CD4-positive, alpha-beta T cell (primary cell): ENCODE data around the gene PHLDB3. TPM values are rescaled to one million over a fixed set of nuclear protein-coding genes. Genes with fewer than 3 reads are reported as not detected.

Experiments
- ATAC-seq: fragments of 200-7000 bp; cut with Tn5 transposase; one replicate; pipeline ENCODE4 v1.10.0; 2022; ENCODE audit warnings: mild to moderate bottlenecking; ENCODE audit not compliant: poor library complexity
- CTCF ChIA-PET: fragments of 350-600 bp; sonication (Branson Sonifier 250); formaldehyde crosslinking; loops from one replicate; lab custom pipeline; 2021; ENCODE audit warnings: antibody characterized with exemption, inconsistent platforms; lab: Charles Lee
- POLR2A ChIA-PET: fragments of 350-600 bp; sonication (Branson Sonifier 250); formaldehyde crosslinking; loops from one replicate; lab custom pipeline; 2021; ENCODE audit warnings: antibody characterized with exemption, inconsistent platforms; lab: Charles Lee
- DNase-seq, 14 experiments: peaks; one replicate each; pipeline ENCODE4 v3.0.0-alpha.2; 2013 to 2020; ENCODE audit warnings: mixed read lengths in 2 of 14
- H3K27ac ChIP-seq, 2 donors: one replicate each; pipeline versions ENCODE4 v1.5.1 to v1.7.0; 2013; ENCODE audit warnings: low read length in 2 of 2, low read depth in 1 of 2, mild to moderate bottlenecking in 1 of 2
- H3K27me3 ChIP-seq, 2 experiments: 1 replicate in 1 of 2; 2 replicates in 1 of 2; pipeline versions ENCODE4 v1.6.1 to v1.7.0; 2013; ENCODE audit warnings: low read length in 2 of 2, control low read depth in 1 of 2, mild to moderate bottlenecking in 1 of 2, moderate library complexity in 1 of 2; ENCODE audit not compliant: insufficient read depth in 2 of 2, control insufficient read depth in 1 of 2
- H3K36me3 ChIP-seq: one replicate; pipeline ENCODE4 v1.6.1; 2013; ENCODE audit warnings: low read length, control low read depth; ENCODE audit not compliant: insufficient read depth
- H3K4me1 ChIP-seq: one replicate; pipeline ENCODE4 v1.6.1; 2013; ENCODE audit warnings: low read length, control low read depth; ENCODE audit not compliant: insufficient read depth
- H3K4me3 ChIP-seq: one replicate; pipeline ENCODE4 v1.5.1; 2013; ENCODE audit warnings: mild to moderate bottlenecking, low read length, moderate library complexity
- H3K9me3 ChIP-seq, 2 experiments: 1 replicate in 1 of 2; 2 replicates in 1 of 2; pipeline versions ENCODE4 v1.6.1 to v1.7.0; 2013; ENCODE audit warnings: low read length in 2 of 2, mild to moderate bottlenecking in 2 of 2, control low read depth in 1 of 2, moderate library complexity in 1 of 2; ENCODE audit not compliant: control insufficient read depth in 1 of 2, insufficient read depth in 1 of 2
- H3K27ac Mint-ChIP-seq: one replicate; pipeline ENCODE4 v1.8.0; 2020; ENCODE audit warnings: mixed read lengths
- H3K27me3 Mint-ChIP-seq: one replicate; pipeline ENCODE4 v1.8.0; 2021; ENCODE audit warnings: mixed read lengths
- H3K36me3 Mint-ChIP-seq: one replicate; pipeline ENCODE4 v1.8.0; 2021; ENCODE audit warnings: low read depth, mixed read lengths
- H3K4me1 Mint-ChIP-seq: one replicate; pipeline ENCODE4 v1.8.0; 2021; ENCODE audit warnings: low read depth, mixed read lengths
- H3K4me3 Mint-ChIP-seq: one replicate; pipeline ENCODE4 v1.8.0; 2020; ENCODE audit warnings: mild to moderate bottlenecking, mixed read lengths
- H3K9me3 Mint-ChIP-seq: one replicate; pipeline ENCODE4 v1.8.0; 2020; ENCODE audit warnings: mixed read lengths
- CTCF ChIP-seq: fragments of 200-600 bp; IDR thresholded peaks from one replicate; pipeline ENCODE4 v1.8.0; 2022; ENCODE audit warnings: antibody characterized with exemption, mild to moderate bottlenecking
- intact Hi-C, 2 experiments: fragments of 100-400 bp; cut with DNase I in 1 of 2; cut with micrococcal nuclease in 1 of 2; formaldehyde crosslinking; loops; one replicate each; pipeline versions ENCODE4 v1.15.1 to v1.9.0; 2023 to 2025; cut with DNase I, micrococcal nuclease
- total RNA-seq, 174 experiments: library from RNA in 2 of 174; stranded (reverse) in 2 of 174; gene quantifications; one replicate each; pipeline ENCODE4 v1.2.3 and lab custom pipeline; 2021 to 2026

PHLDB3 gene
- total RNA-seq, 2 experiments from 2014 or later, result 75.1 to 77.4 TPM

DNA sequence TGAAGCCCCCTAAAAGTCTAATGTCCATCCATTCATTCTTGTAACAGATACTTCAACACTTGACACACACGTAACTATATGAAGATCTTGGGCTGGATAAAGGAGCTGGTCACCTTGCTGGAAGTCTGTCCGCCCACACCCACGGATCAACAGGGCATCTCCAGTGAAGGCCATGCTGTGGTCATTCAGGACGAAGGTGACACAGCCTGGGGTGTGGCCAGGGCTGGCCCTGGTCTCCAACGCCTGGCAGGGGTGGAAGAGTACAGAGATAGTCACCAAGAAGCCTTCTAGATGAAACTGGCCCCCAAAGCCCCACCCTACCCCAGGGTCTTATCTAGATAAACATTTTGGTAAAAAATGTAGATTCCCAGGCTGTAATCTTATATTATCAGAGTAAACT, 6.8 kb upstream of the PHLDB3 start:
- intact Hi-C loops, result no loop called here
- no peaks in the 10 kb centered on the region for H3K4me1 ChIP-seq
- ATAC-seq (no peak), DNase-seq (no peak)
- Mint-ChIP-seq H3K27ac (no peak overlapping the region), H3K4me3 (no peak overlapping the region), H3K36me3 (peaks cover 47% of the 10 kb centered on the region), H3K9me3 (no peaks in the 10 kb centered on the region), H3K27me3 (no peaks in the 10 kb centered on the region), H3K4me1 (no peaks in the 10 kb centered on the region)
- H3K4me3 ChIP-seq, result no peak overlapping the region
- POLR2A ChIA-PET, result no interaction called here
- no peak for TF ChIP-seq CTCF
- no peaks in the 10 kb centered on the region for H3K9me3 ChIP-seq
- H3K27me3 ChIP-seq, result no peaks in the 10 kb centered on the region
- H3K27ac ChIP-seq, result no peak overlapping the region
- peaks cover 19% of the 10 kb centered on the region for H3K36me3 ChIP-seq
- CTCF ChIA-PET, result no interaction called here

GRCh38 chr19:43510713-43511112, 6.2 kb upstream of the PHLDB3 start:
- H3K4me1 ChIP-seq, result no peaks in the 10 kb centered on the region
- H3K9me3 ChIP-seq, result no peaks in the 10 kb centered on the region
- H3K4me3 ChIP-seq, result no peak overlapping the region
- H3K27ac ChIP-seq, result no peak overlapping the region
- Mint-ChIP-seq H3K27me3 (no peaks in the 10 kb centered on the region), H3K9me3 (no peaks in the 10 kb centered on the region), H3K27ac (no peak overlapping the region), H3K36me3 (peaks cover 47% of the 10 kb centered on the region), H3K4me1 (peaks cover 5% of the 10 kb centered on the region), H3K4me3 (no peak overlapping the region)
- intact Hi-C loops, result no loop called here
- ATAC-seq, result no peak
- TF ChIP-seq CTCF, result no peak
- DNase-seq, result no peak
- peaks cover 19% of the 10 kb centered on the region for H3K36me3 ChIP-seq
- H3K27me3 ChIP-seq, result no peaks in the 10 kb centered on the region
- ChIA-PET CTCF (interaction anchor here (0.7 to 1.2 kb wide), 3 partner anchors 9 to 78 kb away, joined by 3 to 4 read pairs (median 4); no protein-coding TSS in a partner anchor), POLR2A (no interaction called here)

- no peak overlapping the region for H3K4me3 Mint-ChIP-seq
- no peak for ATAC-seq
- POLR2A ChIA-PET, result interaction anchor here (2.0 kb wide), 1 partner anchor 45 kb away, joined by 7 read pairs; no protein-coding TSS in a partner anchor
- H3K27me3 Mint-ChIP-seq, result no peaks in the 10 kb centered on the region
- peaks cover 19% of the 10 kb centered on the region for H3K36me3 ChIP-seq
- H3K9me3 Mint-ChIP-seq, result no peaks in the 10 kb centered on the region
- peaks cover 28% of the 10 kb centered on the region for H3K4me1 Mint-ChIP-seq
- H3K36me3 Mint-ChIP-seq, result peaks cover 63% of the 10 kb centered on the region
- peak overlapping the region; percentile 56 for H3K27ac Mint-ChIP-seq
- no peaks in the 10 kb centered on the region for H3K27me3 ChIP-seq
- H3K4me1 ChIP-seq, result peaks cover 23% of the 10 kb centered on the region
- no peak overlapping the region for H3K4me3 ChIP-seq
- intact Hi-C loops, result no loop called here
- H3K27ac ChIP-seq, result no peak overlapping the region
- H3K9me3 ChIP-seq, result no peaks in the 10 kb centered on the region
- CTCF ChIA-PET, result interaction anchor here (0.6 to 1.2 kb wide), 2 partner anchors 44 to 87 kb away, joined by 3 read pairs; no protein-coding TSS in a partner anchor
- no peak for DNase-seq
- TF ChIP-seq CTCF, result no peak
Observed at GRCh38 chr19:43507880-43508279, 3.3 kb upstream of the PHLDB3 start.
